OCI-LY7 (cell line): ENCODE measurements around the gene PRICKLE2.

ENCODE experiments used
- EZH2phosphoT487 ChIP-seq: fragments of 200-600 bp; sonication (generic); IDR thresholded peaks from 2 replicates; pipeline ENCODE4 v1.6.1; 2018; ENCODE audit warnings: low read depth, borderline replicate concordance, mild to moderate bottlenecking, mixed run types, antibody characterized with exemption, low read length, moderate library complexity, mixed read lengths
- TF ChIP-seq, protein P1 (sequence below): fragments of 200-600 bp; sonication (generic); conservative IDR thresholded peaks from 2 replicates; pipeline ENCODE4 v1.5.1; 2014; ENCODE audit warnings: mild to moderate bottlenecking, antibody characterized with exemption, low read length, moderate library complexity, mixed read lengths

DNA sequence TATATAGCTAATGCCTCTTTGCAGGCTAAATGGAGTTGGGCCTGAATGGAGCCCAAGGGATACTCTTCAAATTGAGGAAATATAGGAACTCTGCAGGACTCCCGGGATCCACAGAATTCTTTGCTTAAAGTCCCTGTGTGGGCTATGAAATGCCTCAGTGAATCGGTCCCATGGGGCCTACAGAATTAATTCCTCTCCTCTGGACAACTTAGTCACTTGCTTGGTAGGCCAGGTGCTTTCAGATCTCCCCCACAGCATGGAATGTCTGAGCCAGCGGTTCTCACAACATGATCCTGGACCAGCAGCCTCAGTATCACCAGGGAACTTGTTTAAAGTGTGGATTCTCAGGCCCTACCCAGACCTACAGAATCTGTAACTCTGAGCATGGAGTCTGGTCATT lies 15.1 kb upstream of the PRICKLE2 start:
- TF ChIP-seq, protein P1, sequence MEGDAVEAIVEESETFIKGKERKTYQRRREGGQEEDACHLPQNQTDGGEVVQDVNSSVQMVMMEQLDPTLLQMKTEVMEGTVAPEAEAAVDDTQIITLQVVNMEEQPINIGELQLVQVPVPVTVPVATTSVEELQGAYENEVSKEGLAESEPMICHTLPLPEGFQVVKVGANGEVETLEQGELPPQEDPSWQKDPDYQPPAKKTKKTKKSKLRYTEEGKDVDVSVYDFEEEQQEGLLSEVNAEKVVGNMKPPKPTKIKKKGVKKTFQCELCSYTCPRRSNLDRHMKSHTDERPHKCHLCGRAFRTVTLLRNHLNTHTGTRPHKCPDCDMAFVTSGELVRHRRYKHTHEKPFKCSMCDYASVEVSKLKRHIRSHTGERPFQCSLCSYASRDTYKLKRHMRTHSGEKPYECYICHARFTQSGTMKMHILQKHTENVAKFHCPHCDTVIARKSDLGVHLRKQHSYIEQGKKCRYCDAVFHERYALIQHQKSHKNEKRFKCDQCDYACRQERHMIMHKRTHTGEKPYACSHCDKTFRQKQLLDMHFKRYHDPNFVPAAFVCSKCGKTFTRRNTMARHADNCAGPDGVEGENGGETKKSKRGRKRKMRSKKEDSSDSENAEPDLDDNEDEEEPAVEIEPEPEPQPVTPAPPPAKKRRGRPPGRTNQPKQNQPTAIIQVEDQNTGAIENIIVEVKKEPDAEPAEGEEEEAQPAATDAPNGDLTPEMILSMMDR, result no peak
- TF ChIP-seq EZH2phosphoT487, result no peak
